Neural cell (in vitro differentiated cells): ENCODE results near the gene LIPC. TPM values are rescaled to one million over a fixed set of nuclear protein-coding genes. Genes with fewer than 3 reads are reported as not detected.

ENCODE experiments used
- H2AFZ ChIP-seq: fragments of 200-600, 300-800 bp; sonication (generic), shearing (Covaris generic); 2 replicates; pipeline ENCODE4 v1.6.0; 2014; ENCODE audit warnings: low read depth, mild to moderate bottlenecking, antibody characterized with exemption, low read length, moderate library complexity
- H3F3A ChIP-seq: fragments of 200-600 bp; shearing (Covaris generic); 2 replicates; pipeline ENCODE4 v1.6.1; 2016; ENCODE audit warnings: mild to moderate bottlenecking, moderate library complexity, mixed read lengths, antibody characterized with exemption, low read length; ENCODE audit not compliant: insufficient read depth, poor library complexity, severe bottlenecking
- H3K27ac ChIP-seq: fragments of 200-600, 300-800 bp; sonication (generic), shearing (Covaris generic); 2 replicates; pipeline ENCODE4 v1.5.1; 2014; ENCODE audit warnings: mild to moderate bottlenecking, low read length, moderate library complexity
- H3K27me3 ChIP-seq: fragments of 300-800, 200-600 bp; sonication (generic), shearing (Covaris generic); 2 replicates; pipeline ENCODE4 v1.6.0; 2014; ENCODE audit warnings: mild to moderate bottlenecking, low read depth, low read length, moderate library complexity; ENCODE audit not compliant: insufficient read depth
- H3K36me3 ChIP-seq: fragments of 300-800, 200-600 bp; sonication (generic), shearing (Covaris generic); 2 replicates; pipeline ENCODE4 v1.5.1; 2014; ENCODE audit warnings: mild to moderate bottlenecking, antibody characterized with exemption, low read length, moderate library complexity; ENCODE audit not compliant: insufficient read depth
- H3K4me2 ChIP-seq: fragments of 300-800, 200-600 bp; sonication (generic), shearing (Covaris generic); 2 replicates; pipeline ENCODE4 v1.6.0; 2014; ENCODE audit warnings: mild to moderate bottlenecking, low read length
- H3K4me3 ChIP-seq: fragments of 300-800, 200-600 bp; sonication (generic), shearing (Covaris generic); 2 replicates; pipeline ENCODE4 v1.5.1; 2014; ENCODE audit warnings: mild to moderate bottlenecking, low read length, moderate library complexity
- H3K79me2 ChIP-seq: fragments of 200-600 bp; shearing (Covaris generic); replicated peaks from 2 replicates; pipeline ENCODE4 v1.6.0; 2014; ENCODE audit warnings: mild to moderate bottlenecking, low read length, moderate library complexity; ENCODE audit not compliant: insufficient read depth
- H3K9ac ChIP-seq: fragments of 300-800, 200-600 bp; sonication (generic), shearing (Covaris generic); 2 replicates; pipeline ENCODE4 v1.6.1; 2016; ENCODE audit warnings: mild to moderate bottlenecking, low read length, mixed read lengths
- H3K9me2 ChIP-seq: fragments of 200-600 bp; shearing (Covaris generic); 2 replicates; pipeline ENCODE4 v1.6.1; 2016; ENCODE audit warnings: mild to moderate bottlenecking, low read length, mixed read lengths; ENCODE audit not compliant: insufficient read depth
- H3K9me3 ChIP-seq: fragments of 200-600, 300-800 bp; sonication (generic), shearing (Covaris generic); 2 replicates; pipeline ENCODE4 v1.6.1; 2016; ENCODE audit warnings: mild to moderate bottlenecking, mixed run types, low read length, moderate library complexity, mixed read lengths
- H4K20me1 ChIP-seq: fragments of 200-600 bp; shearing (Covaris generic); 2 replicates; pipeline ENCODE4 v1.6.1; 2016; ENCODE audit warnings: mild to moderate bottlenecking, mixed run types; ENCODE audit not compliant: insufficient read depth
- CTCF ChIP-seq: fragments of 450-650 bp; IDR thresholded peaks from 2 replicates; pipeline ENCODE4 v1.5.1; 2014; ENCODE audit warnings: antibody characterized with exemption, mild to moderate bottlenecking, moderate library complexity; ENCODE audit not compliant: poor library complexity, severe bottlenecking
- EP300 ChIP-seq: fragments of 450-650 bp; conservative IDR thresholded peaks from 2 replicates; pipeline ENCODE4 v1.6.1; 2014; ENCODE audit warnings: antibody characterized with exemption, mild to moderate bottlenecking, moderate library complexity; ENCODE audit not compliant: poor library complexity, severe bottlenecking
- EZH2 ChIP-seq: fragments of 200-600, 300-800 bp; shearing (Covaris generic), sonication (generic); IDR thresholded peaks from 2 replicates; pipeline ENCODE4 v1.6.1; 2014; ENCODE audit warnings: antibody characterized with exemption, low read length, borderline replicate concordance, mild to moderate bottlenecking; ENCODE audit not compliant: insufficient read depth, poor library complexity, severe bottlenecking
- MXI1 ChIP-seq: fragments of 450-650 bp; conservative IDR thresholded peaks from 2 replicates; pipeline ENCODE4 v1.6.1; 2014; ENCODE audit warnings: antibody characterized with exemption, mild to moderate bottlenecking; ENCODE audit not compliant: poor library complexity, severe bottlenecking
- POLR2AphosphoS5 ChIP-seq: IDR thresholded peaks from 2 replicates; pipeline ENCODE4 v1.6.1; 2012
- RAD21 ChIP-seq: fragments of 450-650 bp; conservative IDR thresholded peaks from 2 replicates; pipeline ENCODE4 v1.6.1; 2014; ENCODE audit warnings: antibody characterized with exemption, mild to moderate bottlenecking, moderate library complexity
- SMC3 ChIP-seq: fragments of 450-650 bp; conservative IDR thresholded peaks from 2 replicates; pipeline ENCODE4 v1.6.1; 2014; ENCODE audit warnings: antibody characterized with exemption, mild to moderate bottlenecking, moderate library complexity; ENCODE audit not compliant: poor library complexity
- TAF1 ChIP-seq: IDR thresholded peaks from 2 replicates; pipeline ENCODE4 v1.6.1; 2012; ENCODE audit warnings: low read depth
- polyA plus RNA-seq: library from polyadenylated mRNA; depleted of rRNA; stranded (reverse); fragments of >200 nt; gene quantifications from 2 replicates; pipeline ENCODE4 v1.2.3, GENCODE V29; 2014
- TF ChIP-seq, protein P1 (sequence below): IDR thresholded peaks from 2 replicates; pipeline ENCODE4 v1.6.1; 2012; ENCODE audit warnings: borderline replicate concordance

The LIPC gene
- polyA plus RNA-seq, 1 donor from 2014 or later, result not detected

DNA sequence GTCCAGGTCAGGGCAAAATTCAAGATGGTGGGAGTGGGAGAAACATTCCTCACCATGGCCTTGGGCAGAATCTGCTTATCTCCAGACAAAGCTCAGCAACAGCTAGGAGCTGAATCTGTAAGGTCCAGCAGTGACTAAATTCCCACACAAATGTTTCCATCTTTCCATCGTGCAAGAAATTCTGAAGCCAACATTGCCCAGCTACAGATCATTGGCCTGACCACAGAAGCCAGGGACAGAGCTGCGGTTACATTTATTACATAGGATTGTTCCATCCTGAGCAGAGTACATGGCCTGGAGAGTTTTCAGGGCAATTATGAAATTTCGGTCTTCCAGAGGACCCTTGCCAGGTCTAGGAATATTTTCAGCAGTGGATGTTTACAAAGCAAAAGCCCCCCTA, 100.3 kb downstream of the LIPC start:
- Histone ChIP-seq H3K27me3 (no peaks in the 10 kb centered on the region), H4K20me1 (no peaks in the 10 kb centered on the region), H3F3A (no peaks in the 10 kb centered on the region), H3K27ac (no peak overlapping the region), H3K79me2 (no peaks in the 10 kb centered on the region), H3K4me3 (no peak overlapping the region), H3K9me2 (no peaks in the 10 kb centered on the region), H3K9ac (no peak overlapping the region), H2AFZ (no peak overlapping the region), H3K36me3 (no peaks in the 10 kb centered on the region), H3K9me3 (no peaks in the 10 kb centered on the region), H3K4me2 (no peak overlapping the region)
- TF ChIP-seq RAD21, result no peak
- TF ChIP-seq TAF1, result no peak
- TF ChIP-seq POLR2AphosphoS5, result no peak
- no peak for TF ChIP-seq EZH2
- TF ChIP-seq SMC3, result no peak
- no peak for TF ChIP-seq EP300
- no peak for TF ChIP-seq CTCF
- TF ChIP-seq, protein P1, sequence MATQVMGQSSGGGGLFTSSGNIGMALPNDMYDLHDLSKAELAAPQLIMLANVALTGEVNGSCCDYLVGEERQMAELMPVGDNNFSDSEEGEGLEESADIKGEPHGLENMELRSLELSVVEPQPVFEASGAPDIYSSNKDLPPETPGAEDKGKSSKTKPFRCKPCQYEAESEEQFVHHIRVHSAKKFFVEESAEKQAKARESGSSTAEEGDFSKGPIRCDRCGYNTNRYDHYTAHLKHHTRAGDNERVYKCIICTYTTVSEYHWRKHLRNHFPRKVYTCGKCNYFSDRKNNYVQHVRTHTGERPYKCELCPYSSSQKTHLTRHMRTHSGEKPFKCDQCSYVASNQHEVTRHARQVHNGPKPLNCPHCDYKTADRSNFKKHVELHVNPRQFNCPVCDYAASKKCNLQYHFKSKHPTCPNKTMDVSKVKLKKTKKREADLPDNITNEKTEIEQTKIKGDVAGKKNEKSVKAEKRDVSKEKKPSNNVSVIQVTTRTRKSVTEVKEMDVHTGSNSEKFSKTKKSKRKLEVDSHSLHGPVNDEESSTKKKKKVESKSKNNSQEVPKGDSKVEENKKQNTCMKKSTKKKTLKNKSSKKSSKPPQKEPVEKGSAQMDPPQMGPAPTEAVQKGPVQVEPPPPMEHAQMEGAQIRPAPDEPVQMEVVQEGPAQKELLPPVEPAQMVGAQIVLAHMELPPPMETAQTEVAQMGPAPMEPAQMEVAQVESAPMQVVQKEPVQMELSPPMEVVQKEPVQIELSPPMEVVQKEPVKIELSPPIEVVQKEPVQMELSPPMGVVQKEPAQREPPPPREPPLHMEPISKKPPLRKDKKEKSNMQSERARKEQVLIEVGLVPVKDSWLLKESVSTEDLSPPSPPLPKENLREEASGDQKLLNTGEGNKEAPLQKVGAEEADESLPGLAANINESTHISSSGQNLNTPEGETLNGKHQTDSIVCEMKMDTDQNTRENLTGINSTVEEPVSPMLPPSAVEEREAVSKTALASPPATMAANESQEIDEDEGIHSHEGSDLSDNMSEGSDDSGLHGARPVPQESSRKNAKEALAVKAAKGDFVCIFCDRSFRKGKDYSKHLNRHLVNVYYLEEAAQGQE, result no peak
- no peak for TF ChIP-seq MXI1

GRCh38 chr15:58534556-58534955, 102.8 kb downstream of the LIPC start:
- Histone ChIP-seq H2AFZ (no peak overlapping the region), H3K9ac (no peak overlapping the region)

More at GRCh38 chr15:58534556-58534955, 102.8 kb downstream of the LIPC start:
- Histone ChIP-seq H3K27ac (no peak overlapping the region), H3K27me3 (no peaks in the 10 kb centered on the region), H3K9me3 (no peaks in the 10 kb centered on the region), H3K4me3 (no peak overlapping the region), H4K20me1 (no peaks in the 10 kb centered on the region), H3F3A (no peaks in the 10 kb centered on the region), H3K9me2 (no peaks in the 10 kb centered on the region), H3K36me3 (no peaks in the 10 kb centered on the region), H3K79me2 (no peaks in the 10 kb centered on the region), H3K4me2 (no peak overlapping the region)
- TF ChIP-seq, protein P1, result no peak
- TF ChIP-seq TAF1, result no peak
- no peak for TF ChIP-seq EP300
- no peak for TF ChIP-seq CTCF
- TF ChIP-seq RAD21, result no peak
- no peak for TF ChIP-seq EZH2
- TF ChIP-seq MXI1, result no peak
- TF ChIP-seq POLR2AphosphoS5, result no peak
- TF ChIP-seq SMC3, result no peak
